Heart left ventricle (tissue), 13 donors: ENCODE measurements around the gene VTI1B.

Experiments
- POLR2A ChIP-seq, 2 donors: fragments of 450-650 bp; IDR thresholded peaks; one replicate each; pipeline ENCODE4 v1.6.1; 2017; ENCODE audit warnings: antibody characterized with exemption in 2 of 2, mild to moderate bottlenecking in 2 of 2, moderate library complexity in 2 of 2
- TF ChIP-seq, protein P1 (sequence below), 12 donors: fragments of 200-600 bp; sonication (generic) in 4 of 12; IDR thresholded peaks; one replicate each; pipeline versions ENCODE4 v1.5.0 to v1.8.0; 2018 to 2022; ENCODE audit warnings: antibody characterized with exemption in 12 of 12, mild to moderate bottlenecking in 5 of 12
- donor health status: ischemic (EF 13 %, LVEDD 7.1; RV severe dilation, severe dysfunction).
- donor health status: DM: no; HTN: yes; CAD: no.
- donor health status: DM: no; HTN: no; CAD: no.
- donor health status: ischemic (EF 25% LVEDD 6.9; RV normal size, moderate dysfunction).
- donor health status: ischemic (EF 25% LVEDD 5.7; RV mildly dilated, moderate dysfunction).
- donor health status: ischemic (EF 35%, LVEDD 5.7; RV mildly dilated, moderate dysfunction).
- donor health status: nonischemic (EF 11% LVEDD 7.7; RV severe dilation, severe dysfunction).
- donor health status: DM: yes; HTN: yes; CAD: no.
- donor health status: PGD.
- donor health status: ischemic (EF 29% LVEDD 5.4; RV normal size, mild dysfunction).
- donor health status: nonischemic (EF 23%, LVEDD 6.1; RV moderate dilation, normal function).

DNA sequence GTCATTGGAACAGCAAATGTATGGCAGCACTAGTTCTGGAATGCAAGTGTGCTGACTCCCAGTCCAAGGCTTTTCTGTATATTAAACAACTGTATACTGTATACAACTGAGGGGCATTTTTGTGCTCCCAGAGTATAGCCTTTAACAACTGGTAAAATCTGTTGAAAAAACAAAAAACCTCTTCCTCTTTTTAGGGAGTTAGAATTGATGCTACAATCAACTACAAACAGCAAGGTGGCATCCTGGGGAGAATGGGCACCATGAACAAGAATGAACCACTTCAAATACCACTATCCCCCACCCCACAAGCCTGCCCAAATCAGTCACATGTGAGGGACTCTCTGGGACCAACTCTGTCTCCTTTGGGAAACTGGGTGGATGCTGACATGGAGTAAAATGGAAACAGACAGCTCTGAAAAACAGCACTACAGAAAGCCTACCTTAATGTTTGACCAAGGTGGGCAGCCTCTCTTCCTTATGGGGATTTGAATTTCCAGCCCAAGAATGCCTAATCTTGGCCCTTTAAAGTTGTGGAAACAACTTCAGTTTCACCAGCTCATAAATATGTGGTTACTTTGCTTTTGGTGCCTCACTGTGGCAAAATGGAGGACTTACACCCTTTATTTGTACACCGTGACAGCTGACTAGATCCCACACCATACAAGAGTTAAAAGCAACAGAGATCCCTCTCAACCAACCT lies 7.5 kb downstream of the VTI1B start:
- TF ChIP-seq, protein P1, sequence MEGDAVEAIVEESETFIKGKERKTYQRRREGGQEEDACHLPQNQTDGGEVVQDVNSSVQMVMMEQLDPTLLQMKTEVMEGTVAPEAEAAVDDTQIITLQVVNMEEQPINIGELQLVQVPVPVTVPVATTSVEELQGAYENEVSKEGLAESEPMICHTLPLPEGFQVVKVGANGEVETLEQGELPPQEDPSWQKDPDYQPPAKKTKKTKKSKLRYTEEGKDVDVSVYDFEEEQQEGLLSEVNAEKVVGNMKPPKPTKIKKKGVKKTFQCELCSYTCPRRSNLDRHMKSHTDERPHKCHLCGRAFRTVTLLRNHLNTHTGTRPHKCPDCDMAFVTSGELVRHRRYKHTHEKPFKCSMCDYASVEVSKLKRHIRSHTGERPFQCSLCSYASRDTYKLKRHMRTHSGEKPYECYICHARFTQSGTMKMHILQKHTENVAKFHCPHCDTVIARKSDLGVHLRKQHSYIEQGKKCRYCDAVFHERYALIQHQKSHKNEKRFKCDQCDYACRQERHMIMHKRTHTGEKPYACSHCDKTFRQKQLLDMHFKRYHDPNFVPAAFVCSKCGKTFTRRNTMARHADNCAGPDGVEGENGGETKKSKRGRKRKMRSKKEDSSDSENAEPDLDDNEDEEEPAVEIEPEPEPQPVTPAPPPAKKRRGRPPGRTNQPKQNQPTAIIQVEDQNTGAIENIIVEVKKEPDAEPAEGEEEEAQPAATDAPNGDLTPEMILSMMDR (IDR thresholded peaks at IDR 0.05) = peak; percentile 37 to 67 (median 56)
- no peak for TF ChIP-seq POLR2A (IDR thresholded peaks at IDR 0.05)
